Frontal cortex (tissue), 1 donor: ENCODE data around the gene MICALL1. TPM values are rescaled to one million over a fixed set of nuclear protein-coding genes. Genes with fewer than 3 reads are reported as not detected.

Experiments
- total RNA-seq: library from RNA; depleted of rRNA; stranded (reverse); fragments of >200 nt; gene quantifications from one replicate; pipeline ENCODE4 v1.2.3, GENCODE V29; 2014

The MICALL1 gene
- total RNA-seq, 1 donor from 2014 or later: 25.7 TPM

Other genes with a start within 250 kb of the MICALL1 start
- gene PDXP, start 247.6 kb upstream of the MICALL1 start, total RNA-seq: 44.0 TPM
- 101 TPM for gene LGALS1, start 230.7 kb upstream of the MICALL1 start, total RNA-seq
- gene NOL12, start 220.0 kb upstream of the MICALL1 start, total RNA-seq: 19.2 TPM
- 10.6 TPM for gene TRIOBP, start 209.2 kb upstream of the MICALL1 start, total RNA-seq
- 8.6 TPM for gene GCAT, start 98.4 kb upstream of the MICALL1 start, total RNA-seq
- not detected for gene GALR3, start 82.9 kb upstream of the MICALL1 start, total RNA-seq
- gene ANKRD54, start 62.0 kb upstream of the MICALL1 start, total RNA-seq: 13.0 TPM
- 695 TPM for gene EIF3L, start 56.9 kb upstream of the MICALL1 start, total RNA-seq
- gene C22orf23, start 47.3 kb downstream of the MICALL1 start, total RNA-seq: 1.2 TPM
- 26.9 TPM for gene POLR2F, start 47.4 kb downstream of the MICALL1 start, total RNA-seq
- gene SOX10, start 78.3 kb downstream of the MICALL1 start, total RNA-seq: 1.6 TPM
- gene PICK1, start 151.1 kb downstream of the MICALL1 start, total RNA-seq: 24.9 TPM
- gene SLC16A8, start 177.9 kb downstream of the MICALL1 start, total RNA-seq: 3.7 TPM
- under 0.01 TPM for gene BAIAP2L2, start 204.4 kb downstream of the MICALL1 start, total RNA-seq